ENCODE measurements around the gene GNG8.

The GNG8 gene

GRCh38 chr19:46624958-46625661 lies 10.9 kb downstream of the GNG8 start, which contains the start of gene PTGIR:
Gene PTGIR, minus strand, starts transcription at chr19:46625089. Its CDS starts 864 bp downstream, at chr19:46624225.
- Histone ChIP-seq H3K27ac (ENCODE audit: low read length) (no peak within 1 kb of the TSS), H3K4me1 (ENCODE audit: control insufficient read depth, low read depth, low read length) (no peaks in the 10 kb centered on the region), H3K9me3 (ENCODE audit: control insufficient read depth, low read depth, low read length) (no peaks in the 10 kb centered on the region), H3K36me3 (ENCODE audit: control insufficient read depth, low read depth, low read length) (no peaks in the 10 kb centered on the region), H3K9ac (ENCODE audit: low read length) (no peak within 1 kb of the TSS), H3K4me3 (ENCODE audit: low read length) (no peak within 1 kb of the TSS), H3K27me3 (ENCODE audit: control insufficient read depth, insufficient read depth, low read length) (no peaks in the 10 kb centered on the region)

GRCh38 chr19:46623915-46624502 lies 12.0 kb downstream of the GNG8 start:
- Histone ChIP-seq H3K27ac (ENCODE audit: low read length) (no peak overlapping the region), H3K27me3 (ENCODE audit: control insufficient read depth, insufficient read depth, low read length) (no peaks in the 10 kb centered on the region), H3K4me3 (ENCODE audit: low read length) (no peak overlapping the region), H3K9me3 (ENCODE audit: control insufficient read depth, low read depth, low read length) (no peaks in the 10 kb centered on the region), H3K9ac (ENCODE audit: low read length) (no peak overlapping the region), H3K36me3 (ENCODE audit: control insufficient read depth, low read depth, low read length) (no peaks in the 10 kb centered on the region), H3K4me1 (ENCODE audit: control insufficient read depth, low read depth, low read length) (no peaks in the 10 kb centered on the region)

GRCh38 chr19:46622118-46622446 lies 13.9 kb downstream of the GNG8 start:
- Histone ChIP-seq H3K9ac (ENCODE audit: low read length) (no peak overlapping the region), H3K36me3 (ENCODE audit: control insufficient read depth, low read depth, low read length) (no peaks in the 10 kb centered on the region), H3K27ac (ENCODE audit: low read length) (no peak overlapping the region), H3K27me3 (ENCODE audit: control insufficient read depth, insufficient read depth, low read length) (no peaks in the 10 kb centered on the region), H3K4me1 (ENCODE audit: control insufficient read depth, low read depth, low read length) (no peaks in the 10 kb centered on the region), H3K9me3 (ENCODE audit: control insufficient read depth, low read depth, low read length) (no peaks in the 10 kb centered on the region), H3K4me3 (ENCODE audit: low read length) (no peak overlapping the region)

GRCh38 chr19:46621191-46622117 lies 14.5 kb downstream of the GNG8 start:
- Histone ChIP-seq H3K9ac (ENCODE audit: low read length) (no peak overlapping the region), H3K9me3 (ENCODE audit: control insufficient read depth, low read depth, low read length) (no peaks in the 10 kb centered on the region), H3K4me3 (ENCODE audit: low read length) (no peak overlapping the region), H3K4me1 (ENCODE audit: control insufficient read depth, low read depth, low read length) (no peaks in the 10 kb centered on the region), H3K27me3 (ENCODE audit: control insufficient read depth, insufficient read depth, low read length) (no peaks in the 10 kb centered on the region), H3K27ac (ENCODE audit: low read length) (no peak overlapping the region), H3K36me3 (ENCODE audit: control insufficient read depth, low read depth, low read length) (no peaks in the 10 kb centered on the region)

GRCh38 chr19:46620716-46621115 lies 15.3 kb downstream of the GNG8 start:
- Histone ChIP-seq H3K27ac (ENCODE audit: low read length) (no peak overlapping the region), H3K4me1 (ENCODE audit: control insufficient read depth, low read depth, low read length) (no peaks in the 10 kb centered on the region), H3K27me3 (ENCODE audit: control insufficient read depth, insufficient read depth, low read length) (no peaks in the 10 kb centered on the region), H3K9ac (ENCODE audit: low read length) (no peak overlapping the region), H3K9me3 (ENCODE audit: control insufficient read depth, low read depth, low read length) (no peaks in the 10 kb centered on the region), H3K36me3 (ENCODE audit: control insufficient read depth, low read depth, low read length) (no peaks in the 10 kb centered on the region), H3K4me3 (ENCODE audit: low read length) (no peak overlapping the region)

- H3K9me3 ChIP-seq (ENCODE audit: control insufficient read depth, low read depth, low read length), result no peaks in the 10 kb centered on the region
- no peak overlapping the region for H3K9ac ChIP-seq (ENCODE audit: low read length)
- H3K4me1 ChIP-seq (ENCODE audit: control insufficient read depth, low read depth, low read length), result no peaks in the 10 kb centered on the region
- H3K27me3 ChIP-seq (ENCODE audit: control insufficient read depth, insufficient read depth, low read length), result no peaks in the 10 kb centered on the region
- no peak overlapping the region for H3K4me3 ChIP-seq (ENCODE audit: low read length)
- no peaks in the 10 kb centered on the region for H3K36me3 ChIP-seq (ENCODE audit: control insufficient read depth, low read depth, low read length)
- H3K27ac ChIP-seq (ENCODE audit: low read length), result no peak overlapping the region
Observed at GRCh38 chr19:46620267-46620666, 15.7 kb downstream of the GNG8 start.

GRCh38 chr19:46618670-46619231 lies 17.3 kb downstream of the GNG8 start:
- H3K4me1 ChIP-seq (ENCODE audit: control insufficient read depth, low read depth, low read length), result no peaks in the 10 kb centered on the region
- no peaks in the 10 kb centered on the region for H3K36me3 ChIP-seq (ENCODE audit: control insufficient read depth, low read depth, low read length)
- no peak overlapping the region for H3K27ac ChIP-seq (ENCODE audit: low read length)

GRCh38 chr19:46617601-46618000 lies 18.4 kb downstream of the GNG8 start:
- Histone ChIP-seq H3K27ac (ENCODE audit: low read length) (no peak overlapping the region), H3K36me3 (ENCODE audit: control insufficient read depth, low read depth, low read length) (no peaks in the 10 kb centered on the region), H3K4me3 (ENCODE audit: low read length) (no peak overlapping the region), H3K9ac (ENCODE audit: low read length) (no peak overlapping the region), H3K9me3 (ENCODE audit: control insufficient read depth, low read depth, low read length) (no peaks in the 10 kb centered on the region), H3K4me1 (ENCODE audit: control insufficient read depth, low read depth, low read length) (no peaks in the 10 kb centered on the region), H3K27me3 (ENCODE audit: control insufficient read depth, insufficient read depth, low read length) (no peaks in the 10 kb centered on the region)

More at GRCh38 chr19:46618670-46619231, 17.3 kb downstream of the GNG8 start:
- no peaks in the 10 kb centered on the region for H3K9me3 ChIP-seq (ENCODE audit: control insufficient read depth, low read depth, low read length)
- H3K9ac ChIP-seq (ENCODE audit: low read length), result no peak overlapping the region
- no peak overlapping the region for H3K4me3 ChIP-seq (ENCODE audit: low read length)
- H3K27me3 ChIP-seq (ENCODE audit: control insufficient read depth, insufficient read depth, low read length), result no peaks in the 10 kb centered on the region

- Histone ChIP-seq H3K9ac (ENCODE audit: low read length) (no peak overlapping the region), H3K4me3 (ENCODE audit: low read length) (no peak overlapping the region), H3K27ac (ENCODE audit: low read length) (no peak overlapping the region), H3K27me3 (ENCODE audit: control insufficient read depth, insufficient read depth, low read length) (no peaks in the 10 kb centered on the region), H3K36me3 (ENCODE audit: control insufficient read depth, low read depth, low read length) (no peaks in the 10 kb centered on the region), H3K4me1 (ENCODE audit: control insufficient read depth, low read depth, low read length) (no peaks in the 10 kb centered on the region), H3K9me3 (ENCODE audit: control insufficient read depth, low read depth, low read length) (no peaks in the 10 kb centered on the region)
Observed at GRCh38 chr19:46616631-46617322, 19.2 kb downstream of the GNG8 start.

GRCh38 chr19:46615966-46616365 lies 20.0 kb downstream of the GNG8 start:
- no peak overlapping the region for H3K27ac ChIP-seq (ENCODE audit: low read length)
- H3K4me1 ChIP-seq (ENCODE audit: control insufficient read depth, low read depth, low read length), result no peaks in the 10 kb centered on the region
- no peaks in the 10 kb centered on the region for H3K9me3 ChIP-seq (ENCODE audit: control insufficient read depth, low read depth, low read length)
- H3K36me3 ChIP-seq (ENCODE audit: control insufficient read depth, low read depth, low read length), result no peaks in the 10 kb centered on the region
- H3K27me3 ChIP-seq (ENCODE audit: control insufficient read depth, insufficient read depth, low read length), result no peaks in the 10 kb centered on the region
- H3K9ac ChIP-seq (ENCODE audit: low read length), result no peak overlapping the region
- no peak overlapping the region for H3K4me3 ChIP-seq (ENCODE audit: low read length)
